ENCODE measurements around the gene ANKIB1.

Gene ANKIB1

DNA sequence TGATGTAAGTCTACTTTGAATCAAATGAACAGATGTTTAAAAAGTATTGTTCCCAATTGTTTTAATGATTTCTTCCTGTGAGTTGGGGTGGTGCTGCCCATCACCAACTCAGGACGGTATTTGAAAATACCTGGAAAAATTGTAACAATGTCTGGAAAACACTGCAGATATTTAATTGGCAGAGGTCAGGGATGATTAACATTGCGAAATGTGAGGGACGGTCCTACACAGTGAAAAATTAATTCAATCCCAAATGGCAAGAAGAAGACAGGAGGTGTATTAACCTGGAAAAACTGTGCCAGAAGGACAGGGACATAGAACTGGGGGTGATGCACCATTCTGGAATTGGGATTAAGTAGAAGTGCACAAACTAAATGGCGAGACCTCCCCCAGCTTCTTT is 29.6 kb downstream of the ANKIB1 start:
- no peak for DNase-seq

DNA sequence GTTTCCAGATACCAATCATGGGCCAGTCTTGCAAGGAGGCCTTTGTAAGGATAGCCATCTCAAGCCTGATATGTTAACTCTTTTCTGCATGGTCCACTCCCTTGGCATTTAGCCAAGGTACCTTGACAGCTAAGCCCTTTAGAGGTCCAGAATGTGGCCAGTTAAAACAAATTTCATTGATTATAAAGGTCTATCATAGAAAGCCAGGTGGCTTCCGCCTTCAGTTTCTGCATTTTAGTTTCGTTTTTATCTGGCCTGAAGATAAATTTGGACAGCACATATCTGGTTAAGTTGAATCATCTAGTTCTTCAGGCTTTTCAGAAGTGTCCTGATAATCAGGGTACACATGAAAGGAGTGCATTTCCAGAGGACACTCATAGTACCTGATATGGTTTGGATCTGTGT is 30.7 kb downstream of the ANKIB1 start:
- DNase-seq: no peak

DNA sequence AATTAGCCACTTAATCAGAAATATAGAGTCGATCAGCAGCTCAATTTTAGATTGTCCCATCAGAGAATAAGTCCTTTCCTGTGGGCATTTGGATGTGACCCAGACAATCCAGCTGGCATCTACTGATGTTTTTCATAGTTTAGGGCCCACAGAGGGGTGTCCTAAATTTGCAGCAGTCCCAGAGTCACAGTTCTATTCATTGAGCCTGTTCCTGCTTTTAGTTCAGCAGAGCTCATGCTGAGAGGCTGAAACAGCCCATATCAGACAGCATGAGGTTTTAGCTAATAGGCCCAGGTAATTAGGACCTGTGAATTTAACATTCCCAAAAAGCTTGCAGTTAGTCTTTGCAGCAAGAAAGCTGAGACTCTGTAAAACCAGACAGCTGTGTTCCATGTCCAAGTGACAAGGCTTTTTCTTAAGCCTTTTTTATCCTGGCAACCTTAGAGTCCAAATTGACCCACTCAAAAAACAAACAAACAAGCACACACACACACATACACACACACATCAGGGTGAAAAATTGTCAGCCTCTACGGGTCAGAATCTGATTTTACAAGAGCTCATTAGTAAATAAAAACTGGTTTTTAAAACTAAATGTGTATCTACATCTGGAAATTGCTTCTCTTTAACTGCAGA is 33.7 kb downstream of the ANKIB1 start:
- no peak for DNase-seq

DNA sequence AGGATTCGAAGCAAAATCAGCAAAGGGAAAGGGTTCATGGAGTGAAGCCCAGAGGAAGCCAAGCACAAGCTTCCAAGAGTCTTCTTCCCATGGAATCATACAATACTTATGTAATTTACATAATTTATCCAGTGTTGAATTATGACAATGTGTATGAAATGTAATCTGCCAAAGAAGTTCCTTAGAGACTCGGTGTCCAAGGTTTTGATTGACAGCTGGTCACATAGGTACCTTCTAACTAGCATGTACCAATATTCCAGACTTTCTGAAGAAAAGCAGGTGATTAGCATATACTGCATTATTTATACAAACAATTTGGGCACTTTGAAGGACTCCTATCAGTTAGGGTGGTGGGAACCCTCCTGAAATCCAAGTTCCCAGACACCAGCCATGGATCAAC is 35.3 kb downstream of the ANKIB1 start:
- no peak for DNase-seq

DNA sequence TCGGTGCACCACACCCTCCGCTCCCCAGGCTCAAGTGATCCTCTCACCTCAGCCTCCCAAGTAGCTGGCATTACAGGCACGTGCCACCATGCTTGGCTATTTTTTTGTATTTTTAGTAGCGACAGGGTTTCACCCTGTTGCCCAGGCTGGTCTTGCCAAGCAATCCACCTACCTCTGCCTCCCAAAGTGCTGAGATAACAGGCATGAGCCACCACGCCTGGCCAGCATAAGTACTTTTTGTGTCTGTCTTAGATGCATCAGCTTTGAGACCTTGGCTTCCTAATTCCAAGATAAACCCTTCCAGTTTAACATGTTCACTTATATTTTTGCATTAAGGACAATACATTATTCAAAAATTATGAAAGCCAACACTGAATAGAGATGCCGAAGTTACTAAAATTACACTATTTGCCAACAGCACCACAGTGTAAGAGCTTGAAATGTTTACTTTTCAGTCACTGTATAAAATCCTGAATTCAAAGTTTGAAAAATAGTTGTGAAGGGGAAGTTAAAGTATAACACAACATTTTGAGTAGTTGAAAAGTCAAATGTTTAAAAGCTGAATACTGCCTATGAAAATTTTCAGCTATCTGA is 36.5 kb downstream of the ANKIB1 start:
- no peak for DNase-seq

DNA sequence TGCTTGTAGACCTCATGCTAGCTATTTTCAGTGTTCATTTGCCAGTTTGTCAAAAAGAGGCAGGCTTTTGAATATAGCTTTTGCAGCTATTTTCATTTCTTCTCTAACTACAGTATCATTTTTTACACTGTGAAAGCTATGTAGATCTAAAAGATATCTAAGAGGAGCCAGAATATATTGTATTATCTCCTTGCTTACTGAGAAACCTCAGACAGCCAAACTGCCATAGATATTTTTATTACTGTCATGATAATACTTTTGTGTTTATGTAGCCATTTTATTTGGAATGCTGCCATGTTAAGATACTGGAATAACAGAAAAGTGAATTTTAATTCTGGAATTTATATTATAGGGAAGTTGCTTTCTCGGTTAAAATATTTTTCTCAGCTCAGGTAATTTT is 37.2 kb downstream of the ANKIB1 start:
- no peak for DNase-seq

DNA sequence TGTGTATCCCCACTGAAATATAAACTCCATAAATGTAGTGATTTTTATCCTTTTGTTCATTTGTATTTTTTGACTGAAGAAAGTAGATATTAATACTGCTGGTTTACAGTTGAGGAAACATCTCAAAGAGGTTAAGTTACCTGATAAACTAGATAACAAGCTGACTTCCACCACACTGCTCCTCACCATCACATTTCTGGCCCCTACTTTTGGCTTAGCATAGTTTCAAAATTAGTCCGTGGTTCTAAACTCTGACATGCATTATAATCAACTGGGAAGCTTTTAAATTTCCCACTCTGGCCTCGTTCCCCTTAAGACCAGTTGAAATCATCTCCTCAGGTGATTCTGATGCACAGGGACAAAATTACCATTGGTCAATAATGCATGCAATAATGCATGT is 43.5 kb downstream of the ANKIB1 start:
- no peak for DNase-seq

DNA sequence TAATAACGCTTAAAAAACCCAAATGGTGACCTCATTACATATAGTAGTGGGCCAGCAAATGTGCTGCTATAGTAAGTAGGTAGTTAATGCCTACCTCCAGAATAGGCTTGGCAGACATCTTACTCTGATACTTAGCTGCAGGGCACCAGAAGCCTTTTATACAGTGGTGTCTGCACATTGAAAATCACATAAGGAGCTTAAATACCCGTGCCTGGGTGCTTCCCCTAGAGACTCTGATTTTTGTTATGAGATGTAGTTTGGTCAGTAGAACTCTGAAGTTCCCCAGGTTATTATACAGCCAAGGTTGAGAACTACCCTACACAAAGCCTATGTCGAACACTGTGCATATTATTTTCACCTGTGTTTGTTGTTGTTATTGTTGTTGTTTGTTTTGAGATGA is 47.2 kb downstream of the ANKIB1 start:
- no peak for DNase-seq

DNA sequence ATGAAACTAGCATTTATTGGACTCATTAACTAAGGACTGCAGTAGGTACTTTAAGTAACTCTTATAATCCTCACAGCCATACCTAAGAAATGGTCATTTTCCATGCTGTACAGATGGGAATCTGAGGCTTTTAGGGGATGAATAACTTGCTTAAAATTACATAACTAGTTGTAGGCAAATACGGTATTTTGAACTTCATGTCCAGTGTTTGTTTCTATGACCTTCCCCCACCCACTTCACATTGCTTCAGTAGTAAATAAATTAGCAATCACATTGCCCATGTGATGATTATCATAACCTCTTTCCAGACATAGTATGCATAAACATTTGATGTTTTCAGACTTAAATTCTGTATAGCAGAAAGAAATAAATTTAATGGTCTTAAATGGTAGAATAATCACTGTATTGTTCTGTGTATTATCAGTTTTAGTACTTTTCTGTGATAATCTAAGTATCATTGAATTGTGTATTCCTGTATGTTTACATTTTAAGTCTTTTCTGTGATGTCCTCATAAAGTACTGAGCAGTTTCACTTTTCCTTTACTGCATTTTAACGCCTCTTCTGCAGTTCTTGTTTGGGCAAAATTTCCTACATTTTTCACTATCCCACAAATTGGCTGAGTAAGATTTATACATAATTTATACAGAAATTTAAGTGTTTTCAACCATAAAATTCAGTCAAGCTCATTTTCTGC is 48.3 kb downstream of the ANKIB1 start:
- no peak for DNase-seq

DNA sequence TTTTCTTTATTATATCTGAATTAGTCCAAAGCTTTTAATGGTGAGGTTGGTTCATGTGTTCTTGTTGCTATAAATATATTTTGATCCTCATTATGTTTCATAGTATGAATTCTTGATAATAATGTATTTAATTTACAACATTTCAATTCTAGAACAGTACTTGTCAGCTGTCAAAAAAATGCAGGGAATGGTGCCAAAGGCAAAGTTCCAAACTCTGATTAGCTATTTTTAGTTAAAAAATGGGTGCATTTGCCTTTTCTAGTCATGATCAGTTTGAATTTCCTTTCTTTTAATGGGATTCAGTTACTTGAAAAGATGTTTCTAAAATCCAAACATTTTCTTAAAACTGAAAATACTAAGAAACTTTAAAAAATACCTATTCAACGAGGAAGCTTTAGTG is 49.6 kb downstream of the ANKIB1 start:
- DNase-seq: no peak

DNA sequence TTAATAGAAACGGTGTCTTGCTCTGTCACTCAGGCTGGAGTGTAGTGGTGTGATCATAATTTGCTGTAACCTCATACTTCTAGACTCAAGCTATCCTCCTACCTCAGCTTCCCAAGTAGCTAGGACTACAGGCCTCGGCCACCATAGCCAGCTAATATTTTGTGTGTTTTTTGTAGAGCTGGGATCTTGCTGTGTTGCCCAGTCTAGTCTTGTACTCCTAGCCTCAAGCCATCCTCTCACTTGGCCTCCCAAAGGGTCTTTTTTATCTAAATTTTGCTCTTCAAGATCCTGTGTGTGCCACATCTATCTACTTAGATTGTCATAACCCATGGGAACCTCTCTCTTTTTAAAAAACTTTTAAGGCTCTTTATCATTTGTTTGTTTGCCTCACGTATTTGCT is 50.5 kb downstream of the ANKIB1 start:
- DNase-seq: no peak

DNA sequence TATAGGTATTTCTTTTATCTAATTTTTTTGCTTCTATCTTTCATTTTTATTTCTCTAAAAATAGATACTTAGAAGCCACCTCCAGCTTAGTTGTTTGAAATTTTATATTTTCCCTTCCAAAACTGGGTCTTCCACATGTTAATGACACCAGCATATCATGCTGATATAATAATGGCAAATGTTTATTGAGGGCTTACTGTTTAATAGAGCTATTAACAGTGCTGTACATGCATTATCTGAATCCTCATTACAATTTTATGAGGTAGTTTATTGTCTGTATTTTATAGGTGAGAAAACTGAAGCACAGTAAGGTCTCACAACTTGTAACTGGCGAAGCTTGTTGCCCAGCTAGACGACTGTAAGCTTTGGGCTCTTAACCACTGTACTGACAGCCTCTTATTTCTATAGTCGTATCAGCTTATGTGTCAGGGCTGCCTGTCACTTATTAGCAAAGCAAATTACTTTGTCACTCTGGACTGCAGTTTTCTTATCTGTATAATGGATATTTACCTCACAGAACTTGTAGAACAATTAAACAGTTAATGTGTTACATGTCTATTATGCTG is 51.2 kb downstream of the ANKIB1 start:
- no peak for DNase-seq

DNA sequence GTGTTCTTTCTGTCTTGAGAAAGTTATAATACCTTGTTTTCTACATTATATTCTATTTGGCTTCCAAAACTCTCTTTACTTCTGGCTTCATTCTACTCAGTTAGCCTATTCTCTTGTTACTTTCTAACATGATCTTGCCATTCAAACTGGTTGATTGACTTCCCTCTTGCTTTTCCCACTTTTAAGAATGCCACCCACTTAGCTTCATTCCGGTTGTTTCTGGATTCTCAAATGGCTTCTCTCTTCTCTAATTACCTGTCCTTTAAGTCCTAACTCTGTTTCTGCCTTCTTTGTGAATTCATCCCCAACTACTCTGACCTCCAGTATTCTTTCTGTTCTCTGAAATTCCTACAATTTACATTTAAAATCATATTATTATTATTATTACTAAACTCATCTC is 52.0 kb downstream of the ANKIB1 start:
- no peak for DNase-seq

DNA sequence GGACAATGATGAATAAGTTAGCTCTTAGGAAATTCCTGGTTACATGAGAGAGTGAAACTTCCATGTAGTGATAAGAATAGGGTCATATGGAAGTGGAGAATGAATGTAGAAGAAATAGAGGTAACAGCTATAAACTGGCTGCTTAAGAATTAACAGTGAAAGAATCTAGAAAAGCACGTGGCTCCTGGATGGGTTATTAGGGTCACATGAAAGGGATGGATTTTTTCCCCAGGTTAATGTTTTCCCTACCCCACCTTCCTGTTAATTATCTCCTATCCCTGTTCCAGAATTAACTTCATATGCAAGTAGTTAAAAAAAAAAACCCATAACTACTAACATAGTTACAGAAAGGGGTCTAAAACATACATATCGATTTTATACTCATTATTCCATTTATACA is 58.0 kb downstream of the ANKIB1 start:
- DNase-seq: no peak

DNA sequence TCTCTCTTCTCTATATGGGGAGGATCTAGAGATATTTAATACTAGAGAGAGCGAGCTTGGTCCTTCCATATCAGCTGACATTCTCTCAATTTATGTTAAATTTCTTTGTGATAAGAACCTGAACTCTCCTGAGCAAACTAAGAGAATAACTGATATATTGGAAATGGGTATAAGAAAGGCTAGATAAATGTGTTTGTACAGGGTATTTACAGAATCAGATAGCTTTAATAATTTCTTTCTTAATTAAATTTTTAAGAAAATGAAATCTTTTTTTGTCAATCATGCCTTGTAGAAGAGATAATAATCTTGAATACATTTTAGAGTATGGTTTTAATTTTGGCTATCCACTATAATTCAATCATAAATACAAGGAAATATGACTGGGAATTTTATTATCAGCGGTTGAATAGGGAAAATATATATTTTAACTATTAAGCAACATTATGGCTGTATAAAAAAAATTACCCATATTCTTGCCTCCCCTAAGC is 58.7 kb downstream of the ANKIB1 start:
- DNase-seq: no peak

DNA sequence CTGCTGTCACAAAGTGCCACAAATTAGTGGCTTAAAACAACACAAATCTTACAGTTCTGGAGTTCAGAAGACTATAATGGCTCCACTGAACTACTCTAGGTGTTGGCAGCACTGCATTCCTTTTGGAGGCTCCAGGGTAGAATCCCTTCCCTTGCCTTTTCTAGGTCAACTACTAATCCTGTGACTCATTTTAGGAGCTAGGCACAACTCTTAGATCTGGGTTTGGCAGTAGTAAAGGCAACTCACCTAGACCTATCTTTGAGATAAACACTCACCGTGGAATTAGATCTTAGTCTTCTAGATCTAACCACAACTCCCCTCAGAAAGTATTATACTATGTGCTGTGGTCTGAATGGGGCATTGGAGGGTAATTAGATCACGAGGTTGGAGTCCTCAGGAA is 60.4 kb downstream of the ANKIB1 start:
- no peak for DNase-seq

DNA sequence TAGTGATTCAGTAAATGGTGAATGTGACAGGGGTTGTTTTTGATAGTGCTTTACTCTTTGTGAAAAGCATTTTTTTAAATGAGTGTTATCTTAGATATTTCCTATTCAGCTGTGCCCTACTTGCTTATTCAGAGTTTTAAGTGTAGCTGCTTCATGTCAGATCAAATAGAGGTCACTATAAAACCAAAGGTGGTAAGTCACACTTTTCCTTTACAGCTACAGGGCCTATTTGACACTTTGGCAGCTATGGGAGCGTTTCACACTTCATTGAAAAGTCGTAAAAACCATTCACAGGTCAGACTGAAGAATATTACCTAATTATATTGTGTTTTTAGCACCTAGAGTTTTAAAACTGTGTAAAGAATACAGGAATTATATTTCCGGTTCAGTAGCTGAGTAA is 67.3 kb downstream of the ANKIB1 start:
- no peak for DNase-seq

DNA sequence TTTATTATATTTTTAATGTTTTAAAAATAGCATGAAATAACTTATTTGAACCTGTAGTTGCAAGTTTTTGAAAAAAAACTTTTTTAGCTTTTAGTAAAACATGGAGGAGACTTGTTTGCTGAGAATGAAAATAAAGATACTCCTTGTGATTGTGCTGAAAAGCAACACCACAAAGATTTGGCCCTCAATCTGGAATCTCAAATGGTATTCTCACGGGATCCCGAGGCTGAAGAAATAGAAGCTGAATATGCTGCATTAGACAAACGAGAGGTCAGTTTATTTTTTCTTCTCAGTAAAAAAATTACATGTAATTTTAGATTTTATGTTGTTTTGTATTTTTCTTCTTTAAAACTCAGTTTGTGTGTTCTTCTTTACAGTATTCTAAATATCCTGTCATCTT is 73.5 kb downstream of the ANKIB1 start:
- no peak for DNase-seq

DNA sequence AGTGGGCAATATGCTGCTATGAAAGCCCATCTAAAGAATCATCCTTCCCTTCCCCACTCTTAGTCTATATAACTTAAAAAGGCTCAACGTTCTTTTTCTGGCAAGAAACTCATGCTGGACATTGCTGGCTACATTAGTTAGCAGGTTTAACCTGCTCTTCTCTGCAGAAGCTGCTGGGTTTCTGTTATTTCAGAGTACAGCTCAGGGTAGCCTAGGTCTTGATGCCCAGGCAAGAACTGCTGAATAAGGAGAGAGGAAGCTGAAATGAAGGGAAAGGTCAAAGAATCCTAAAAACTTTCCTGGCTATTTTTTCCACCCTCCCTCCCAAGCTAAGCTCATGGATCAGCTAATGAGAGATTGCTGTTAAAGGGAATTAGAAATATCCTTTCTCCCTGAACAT is 79.4 kb downstream of the ANKIB1 start:
- DNase-seq: no peak

DNA sequence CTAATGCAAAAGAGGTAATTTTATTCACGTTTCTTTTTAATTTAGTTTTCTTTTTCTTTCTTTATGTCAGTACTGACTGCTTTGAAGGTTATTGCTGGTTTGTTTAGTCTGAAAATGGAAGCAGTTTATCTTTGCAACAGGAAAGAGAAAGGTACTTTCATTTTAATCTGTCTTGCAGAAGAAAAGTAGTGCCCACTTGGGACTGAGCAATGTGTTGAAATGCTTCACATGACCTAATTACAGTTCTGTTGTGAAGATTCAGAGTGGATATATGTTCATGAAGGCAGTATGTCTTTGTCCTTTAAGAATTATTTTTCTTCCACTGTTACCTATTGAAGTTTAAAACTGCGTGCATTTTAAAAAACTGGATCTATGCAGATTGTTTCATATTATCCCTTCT is 80.1 kb downstream of the ANKIB1 start:
- no peak for DNase-seq

DNA sequence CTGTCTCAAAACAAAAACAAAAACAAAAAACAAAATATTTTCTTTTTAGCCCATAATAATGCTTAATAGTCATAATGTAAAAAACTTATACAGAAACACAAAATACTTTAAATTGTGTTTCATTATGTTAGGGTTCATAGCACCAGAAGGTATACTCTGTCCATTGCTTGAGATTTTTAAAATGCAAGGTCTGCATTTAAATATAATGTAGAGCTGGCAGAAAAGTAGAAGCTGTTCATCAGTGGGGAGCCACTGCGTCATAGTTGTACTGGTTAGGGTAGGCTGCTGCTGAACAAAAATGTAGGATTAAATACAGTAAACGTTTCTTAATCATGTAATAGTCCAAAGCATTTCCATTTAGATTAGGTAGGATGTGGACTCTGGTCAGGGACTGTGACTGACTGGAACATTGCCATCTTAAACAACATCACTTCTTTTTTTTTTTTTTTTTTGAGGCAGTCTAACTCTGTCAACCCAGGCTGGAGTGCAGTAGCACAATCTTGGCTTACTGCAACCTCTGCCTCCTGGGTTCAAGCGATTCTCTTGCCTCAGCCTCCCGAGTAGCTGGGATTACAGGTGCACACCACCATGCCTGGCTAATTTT is 85.2 kb downstream of the ANKIB1 start:
- DNase-seq: no peak

DNA sequence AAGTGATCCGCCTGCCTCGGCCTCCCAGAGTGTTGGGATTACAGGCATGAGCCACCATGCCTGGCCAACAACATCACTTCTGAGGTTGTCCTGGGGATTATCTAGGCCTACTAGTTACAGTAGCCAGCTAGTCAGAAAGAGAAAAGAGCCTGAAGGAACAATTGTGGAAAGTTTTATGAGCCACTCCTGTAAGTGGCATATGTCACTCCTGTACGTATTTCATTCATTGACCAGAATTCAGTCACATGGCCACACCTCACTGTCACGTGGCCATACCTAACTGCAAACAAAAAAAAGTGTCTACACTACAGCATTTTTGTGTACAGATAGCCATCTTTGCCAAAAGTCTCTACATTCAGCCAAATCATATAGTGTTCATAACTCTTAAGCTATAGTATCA is 85.7 kb downstream of the ANKIB1 start:
- DNase-seq: no peak

DNA sequence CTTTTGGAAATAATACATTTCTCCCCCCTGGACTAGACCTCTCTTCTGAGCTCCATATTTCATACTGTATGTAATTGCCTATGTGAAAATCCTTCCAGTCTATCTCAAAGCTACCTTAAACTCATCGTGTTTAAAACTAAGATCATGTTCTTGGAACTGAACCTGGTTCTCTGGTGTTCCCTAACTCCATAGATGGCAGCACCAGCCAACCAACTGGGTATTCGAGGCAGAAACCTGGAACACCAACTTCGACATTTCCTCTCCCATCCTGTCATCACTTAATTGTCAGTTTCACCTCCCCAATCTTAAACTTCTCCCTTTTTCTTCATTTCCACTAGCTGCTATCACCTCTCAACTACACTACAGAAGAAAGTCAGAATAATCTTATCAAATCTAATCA is 87.0 kb downstream of the ANKIB1 start:
- no peak for DNase-seq

DNA sequence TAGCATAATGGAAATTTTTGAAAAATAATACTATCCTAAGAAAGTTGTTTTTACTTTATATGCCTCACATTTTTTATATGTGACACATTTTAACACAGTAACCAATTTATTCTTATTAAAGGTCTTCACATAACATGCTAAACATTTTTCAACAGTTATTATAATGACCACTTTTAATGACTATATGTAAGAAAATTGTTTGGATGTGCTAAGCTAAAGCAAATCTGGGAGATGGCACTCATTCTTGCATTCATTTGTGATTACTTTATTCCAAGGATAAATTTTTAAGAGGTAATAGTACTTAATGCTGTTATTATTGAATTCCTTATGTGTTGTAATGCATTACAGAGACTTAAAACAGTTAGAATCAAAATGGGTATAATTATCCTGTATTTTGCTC is 88.1 kb downstream of the ANKIB1 start:
- DNase-seq: no peak

All from T-helper 9 cell (primary cell).